Breast epithelium (tissue), 4 donors: ENCODE measurements around the gene BOD1L1. TPM values are rescaled to one million over a fixed set of nuclear protein-coding genes. Genes with fewer than 3 reads are reported as not detected.

ENCODE experiments used
- DNase-seq, 2 donors: peaks; one replicate each; pipeline ENCODE4 v3.0.0-alpha.2; 2019; ENCODE audit warnings: low spot score in 2 of 2
- H3K27ac ChIP-seq, 2 donors: fragments of 200-600 bp; sonication (generic) in 1 of 2; one replicate each; pipeline ENCODE4 v1.5.1; 2016 to 2019; ENCODE audit warnings: mild to moderate bottlenecking in 1 of 2
- H3K27me3 ChIP-seq, 2 donors: fragments of 200-600 bp; sonication (generic) in 1 of 2; one replicate each; pipeline versions ENCODE4 v1.5.1 to v1.6.0; 2017 to 2019; ENCODE audit warnings: control low read depth in 1 of 2, mild to moderate bottlenecking in 1 of 2
- H3K36me3 ChIP-seq: fragments of 200-600 bp; one replicate; pipeline ENCODE4 v1.5.1; 2019
- H3K4me1 ChIP-seq, 2 donors: fragments of 200-600 bp; sonication (generic); one replicate each; pipeline ENCODE4 v1.5.1; 2016 to 2019; ENCODE audit warnings: control low read depth in 1 of 2
- H3K4me3 ChIP-seq, 3 donors: fragments of 200-600 bp; sonication (generic); 1 replicate in 2 of 3; 2 replicates in 1 of 3; pipeline ENCODE4 v1.5.1; 2016 to 2019; ENCODE audit warnings: mild to moderate bottlenecking in 3 of 3, moderate library complexity in 2 of 3
- H3K9me3 ChIP-seq, 2 donors: fragments of 200-600 bp; sonication (generic) in 1 of 2; one replicate each; pipeline ENCODE4 v1.5.1; 2016 to 2019; ENCODE audit warnings: control low read depth in 1 of 2
- POLR2A ChIP-seq: fragments of 450-650 bp; IDR thresholded peaks from one replicate; pipeline ENCODE4 v1.6.1; 2016; ENCODE audit warnings: antibody characterized with exemption, mild to moderate bottlenecking, moderate library complexity
- POLR2AphosphoS5 ChIP-seq, 3 donors: sonication (generic); formaldehyde crosslinking; IDR thresholded peaks; one replicate each; pipeline ENCODE4 v1.6.1; 2017; ENCODE audit warnings: antibody characterized with exemption in 3 of 3
- intact Hi-C: fragments of 100-400 bp; cut with DNase I; formaldehyde crosslinking; loops from one replicate; pipeline ENCODE4 v1.15.1; 2023; ENCODE audit warnings: low total_unique reads
- total RNA-seq, 3 donors: library from RNA; depleted of rRNA; stranded (reverse); fragments of >200 nt; gene quantifications; one replicate each; pipeline ENCODE4 v1.1.0, GENCODE V29; 2016
- TF ChIP-seq, protein P1 (sequence below), 3 donors: fragments of 450-650 bp; IDR thresholded peaks; one replicate each; pipeline ENCODE4 v1.5.1; 2016 to 2017; ENCODE audit warnings: antibody characterized with exemption in 3 of 3, mild to moderate bottlenecking in 3 of 3, moderate library complexity in 3 of 3

The BOD1L1 gene
- total RNA-seq, 3 donors from 2014 or later, result 49.0 to 68.3 (median 56.0) TPM

GRCh38 chr4:13526658-13527057, 100.9 kb downstream of the BOD1L1 start:
- intact Hi-C loops, result no loop called here
- H3K27me3 ChIP-seq, result peaks cover 5 to 98% of the 10 kb centered on the region in 2 donors

GRCh38 chr4:13525606-13526281, 101.8 kb downstream of the BOD1L1 start:
- TF ChIP-seq, protein P1, sequence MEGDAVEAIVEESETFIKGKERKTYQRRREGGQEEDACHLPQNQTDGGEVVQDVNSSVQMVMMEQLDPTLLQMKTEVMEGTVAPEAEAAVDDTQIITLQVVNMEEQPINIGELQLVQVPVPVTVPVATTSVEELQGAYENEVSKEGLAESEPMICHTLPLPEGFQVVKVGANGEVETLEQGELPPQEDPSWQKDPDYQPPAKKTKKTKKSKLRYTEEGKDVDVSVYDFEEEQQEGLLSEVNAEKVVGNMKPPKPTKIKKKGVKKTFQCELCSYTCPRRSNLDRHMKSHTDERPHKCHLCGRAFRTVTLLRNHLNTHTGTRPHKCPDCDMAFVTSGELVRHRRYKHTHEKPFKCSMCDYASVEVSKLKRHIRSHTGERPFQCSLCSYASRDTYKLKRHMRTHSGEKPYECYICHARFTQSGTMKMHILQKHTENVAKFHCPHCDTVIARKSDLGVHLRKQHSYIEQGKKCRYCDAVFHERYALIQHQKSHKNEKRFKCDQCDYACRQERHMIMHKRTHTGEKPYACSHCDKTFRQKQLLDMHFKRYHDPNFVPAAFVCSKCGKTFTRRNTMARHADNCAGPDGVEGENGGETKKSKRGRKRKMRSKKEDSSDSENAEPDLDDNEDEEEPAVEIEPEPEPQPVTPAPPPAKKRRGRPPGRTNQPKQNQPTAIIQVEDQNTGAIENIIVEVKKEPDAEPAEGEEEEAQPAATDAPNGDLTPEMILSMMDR (IDR thresholded peaks at IDR 0.05), result no peak
- TF ChIP-seq POLR2A, result no peak
- no peak for TF ChIP-seq POLR2AphosphoS5 (IDR thresholded peaks at IDR 0.05)
- Histone ChIP-seq H3K27ac (no peak overlapping the region), H3K36me3 (no peaks in the 10 kb centered on the region), H3K27me3 (peaks cover 3 to 97% of the 10 kb centered on the region in 2 donors), H3K9me3 (peaks cover 15 to 18% of the 10 kb centered on the region in 2 donors), H3K4me3 (no peak overlapping the region), H3K4me1 (no peaks in the 10 kb centered on the region)
- DNase-seq, result no peak
- intact Hi-C loops, result no loop called here

More at GRCh38 chr4:13526658-13527057, 100.9 kb downstream of the BOD1L1 start:
- H3K27ac ChIP-seq, result no peak overlapping the region
- H3K4me1 ChIP-seq, result no peaks in the 10 kb centered on the region
- no peak overlapping the region for H3K4me3 ChIP-seq
- TF ChIP-seq POLR2A (no peak), POLR2AphosphoS5 (IDR thresholded peaks at IDR 0.05) (no peak)
- TF ChIP-seq, protein P1 (IDR thresholded peaks at IDR 0.05), result no peak
- no peak for DNase-seq
- H3K36me3 ChIP-seq, result no peaks in the 10 kb centered on the region
- peaks cover 15 to 18% of the 10 kb centered on the region in 2 donors for H3K9me3 ChIP-seq

DNA sequence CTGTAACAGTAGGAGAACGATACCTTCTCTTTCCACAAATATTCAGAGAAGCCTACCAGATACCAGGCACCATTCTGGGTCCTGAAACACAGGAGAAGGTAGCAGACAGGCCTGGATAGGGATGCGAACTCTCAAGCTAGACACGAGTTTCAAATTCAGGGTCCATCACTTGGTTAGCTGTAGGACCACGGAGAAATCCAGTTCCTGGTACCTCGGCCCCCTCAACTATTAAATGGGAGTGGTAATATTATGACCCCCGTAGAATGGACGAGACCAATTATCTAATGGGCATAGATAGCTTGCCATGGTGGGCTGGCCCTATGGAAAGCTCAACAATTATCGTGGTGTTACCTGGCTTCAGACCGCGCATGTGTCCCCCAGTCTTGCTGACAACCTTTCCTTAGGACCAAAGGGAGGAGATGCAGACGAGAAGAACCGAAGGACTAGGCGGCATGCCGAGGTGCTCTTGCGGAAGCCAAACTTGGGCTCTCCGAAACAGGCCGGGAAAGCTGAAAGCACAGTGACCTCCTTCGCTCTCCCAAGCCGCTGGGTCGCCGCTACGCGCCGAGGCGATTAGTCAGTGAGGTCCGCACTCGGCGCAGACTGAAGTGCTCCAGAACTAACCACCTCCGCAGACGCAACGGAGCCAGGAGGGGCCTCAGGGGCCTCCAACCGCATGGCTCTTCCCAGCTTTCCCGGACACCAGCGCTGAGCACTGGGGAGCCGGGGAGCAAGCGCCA, 102.9 kb downstream of the BOD1L1 start:
- Histone ChIP-seq H3K27ac (no peak overlapping the region), H3K36me3 (no peaks in the 10 kb centered on the region), H3K27me3 (peaks cover 3 to 86% of the 10 kb centered on the region in 2 donors), H3K4me3 (no peak overlapping the region), H3K4me1 (no peaks in the 10 kb centered on the region), H3K9me3 (peaks cover 15 to 18% of the 10 kb centered on the region in 2 donors)
- intact Hi-C loops, result no loop called here
- no peak for TF ChIP-seq POLR2AphosphoS5 (IDR thresholded peaks at IDR 0.05)
- TF ChIP-seq POLR2A, result no peak
- TF ChIP-seq, protein P1 (IDR thresholded peaks at IDR 0.05), result no peak
- DNase-seq, result no peak

DNA sequence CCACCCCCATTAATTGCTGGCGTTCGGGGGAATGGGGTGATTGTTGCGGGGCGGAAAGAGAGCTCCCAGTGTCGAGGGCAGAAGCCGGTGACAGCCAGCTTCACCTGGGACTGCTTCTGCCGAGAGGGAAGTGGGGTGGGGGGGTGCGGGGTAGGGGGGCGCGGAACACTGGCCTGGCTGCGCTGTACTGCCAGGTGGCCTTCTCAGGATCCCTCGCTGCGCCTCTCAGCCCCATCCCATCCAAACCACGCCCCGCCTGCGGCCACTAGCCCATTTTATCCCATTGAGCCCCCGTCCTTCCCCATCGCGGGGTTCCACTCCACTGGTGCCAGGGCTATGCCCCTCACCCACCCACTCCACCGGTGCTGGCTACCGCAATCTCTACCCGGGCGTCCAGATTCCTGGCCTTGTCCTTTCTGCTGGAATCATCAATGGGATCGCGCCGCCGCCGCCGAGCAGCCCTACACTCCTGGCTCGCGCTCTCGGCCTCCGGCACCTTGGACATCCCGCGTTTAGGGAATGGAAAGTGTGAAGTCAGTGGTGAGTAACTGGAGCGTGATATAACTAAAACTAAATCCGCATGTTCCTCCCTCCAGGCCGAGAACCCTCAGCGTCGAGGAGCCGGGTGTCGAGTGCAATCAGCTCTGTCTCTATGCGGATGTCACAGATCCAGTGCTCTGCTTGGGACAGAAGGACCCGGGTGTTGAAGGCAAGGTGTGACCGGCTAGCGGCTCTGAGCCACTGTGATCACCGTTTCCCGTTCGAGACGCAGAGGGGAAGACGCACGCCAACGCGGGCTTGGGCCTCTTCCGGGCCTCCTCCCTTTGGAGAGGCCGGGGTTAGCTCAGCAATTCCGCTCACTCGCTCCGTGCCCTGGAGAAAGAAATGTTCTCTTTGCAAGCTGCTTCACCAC, 103.7 kb downstream of the BOD1L1 start:
- TF ChIP-seq, protein P1 (IDR thresholded peaks at IDR 0.05), result no peak
- TF ChIP-seq POLR2AphosphoS5 (IDR thresholded peaks at IDR 0.05), result no peak
- TF ChIP-seq POLR2A, result no peak
- Histone ChIP-seq H3K4me1 (no peaks in the 10 kb centered on the region), H3K36me3 (no peaks in the 10 kb centered on the region), H3K9me3 (peaks cover 15 to 18% of the 10 kb centered on the region in 2 donors), H3K27ac (no peak overlapping the region), H3K27me3 (peaks cover 3 to 78% of the 10 kb centered on the region in 2 donors), H3K4me3 (peak overlapping the region in 1 of 3 donors; percentile 19)
- no peak for DNase-seq
- intact Hi-C loops, result no loop called here
